Adipose tissue (tissue), 3 donors: Measurements from ENCODE around the gene MX1. TPM values are rescaled to one million over a fixed set of nuclear protein-coding genes. Genes with fewer than 3 reads are reported as not detected.
A peak's percentile ranks its signal among the peaks of the same experiment; 100 is the strongest.
"Not testable (repeated sequence)": the region's sequence is repeated elsewhere in the genome, so short reads cannot be mapped to it uniquely, and the experiment has no call there.

Experiments
- H3K27ac ChIP-seq: one replicate; pipeline ENCODE4 v1.5.1; 2013; ENCODE audit warnings: low read depth, low read length
- WGBS, 3 donors: extraction: QIAGEN DNeasy Blood & Tissue Kit; methylation state at CpG; one replicate each; pipeline ENCODE4 v1.1.7; 2013; 5-methylcytosine and 5-hydroxymethylcytosine counted together
- polyA plus RNA-seq, 3 donors: library from polyadenylated mRNA; stranded (reverse); fragments of 200-250 nt; gene quantifications; one replicate each; pipeline ENCODE4 v1.2.3, GENCODE V29; 2013
- donor health status: healthy with polysubstance abuse.
- donor health status: Bipolar disorder and iron deficiency.
- donor health status: healthy.

MX1 gene
- polyA plus RNA-seq, 3 donors, result 8.8 to 23.6 (median 12.3) TPM

GRCh38 chr21:41403966-41404365, 22.1 kb upstream of the MX1 start:
- WGBS, 3 donors, result 92 to 95% (median 94%) methylated on average over 10 of the region's 10 CpGs
- no peak overlapping the region for H3K27ac ChIP-seq

GRCh38 chr21:41405321-41405720, 20.7 kb upstream of the MX1 start:
- 95 to 98% (median 96%) methylated on average over 4 of the region's 4 CpGs for WGBS, 3 donors
- H3K27ac ChIP-seq, result no peak overlapping the region

- 57 to 85% (median 65%) methylated on average over 6 of the region's 6 CpGs for WGBS, 3 donors
- H3K27ac ChIP-seq, result no peak overlapping the region
Observed at GRCh38 chr21:41406340-41406739, 19.7 kb upstream of the MX1 start.

GRCh38 chr21:41407541-41408460, 18.2 kb upstream of the MX1 start:
- WGBS, 3 donors, result 93 to 96% (median 93%) methylated on average over 24 of the region's 24 CpGs

GRCh38 chr21:41410361-41410760, 15.7 kb upstream of the MX1 start:
- 68 to 85% (median 71%) methylated on average over 1 of the region's 1 CpG for WGBS, 3 donors
- no peak overlapping the region for H3K27ac ChIP-seq

More at GRCh38 chr21:41407541-41408460, 18.2 kb upstream of the MX1 start:
- no peak overlapping the region for H3K27ac ChIP-seq

GRCh38 chr21:41410767-41411448, 15.1 kb upstream of the MX1 start:
- WGBS, 3 donors, result 63 to 75% (median 64%) methylated on average over 5 of the region's 5 CpGs
- no peak overlapping the region for H3K27ac ChIP-seq

- WGBS, 3 donors, result 63 to 76% (median 67%) methylated on average over 5 of the region's 5 CpGs
- no peak overlapping the region for H3K27ac ChIP-seq
Observed at GRCh38 chr21:41411449-41412089, 14.5 kb upstream of the MX1 start.

GRCh38 chr21:41417505-41417904, 8.5 kb upstream of the MX1 start:
- not testable (repeated sequence) for H3K27ac ChIP-seq
- 86 to 92% (median 92%) methylated on average over 2 of the region's 2 CpGs for WGBS, 3 donors

GRCh38 chr21:41418393-41418792, 7.6 kb upstream of the MX1 start:
- no peak overlapping the region for H3K27ac ChIP-seq
- 94 to 96% (median 95%) methylated on average over 6 of the region's 6 CpGs for WGBS, 3 donors

GRCh38 chr21:41418956-41419680, 6.9 kb upstream of the MX1 start:
- H3K27ac ChIP-seq, result peak overlapping the region; percentile 5
- 92 to 94% (median 92%) methylated on average over 11 of the region's 11 CpGs for WGBS, 3 donors

GRCh38 chr21:41419921-41420862, 5.8 kb upstream of the MX1 start:
- 3 to 5% (median 5%) methylated on average over 54 of the region's 54 CpGs for WGBS, 3 donors
- peak overlapping the region; percentile 72 for H3K27ac ChIP-seq

- not testable (repeated sequence) for H3K27ac ChIP-seq
Observed at GRCh38 chr21:41420998-41421397, 5.0 kb upstream of the MX1 start.

GRCh38 chr21:41422546-41423304, 3.3 kb upstream of the MX1 start:
- 95 to 98% (median 97%) methylated on average over 19 of the region's 19 CpGs for WGBS, 3 donors

More at GRCh38 chr21:41420998-41421397, 5.0 kb upstream of the MX1 start:
- 14 to 29% (median 26%) methylated on average over 6 of the region's 8 CpGs for WGBS, 3 donors

GRCh38 chr21:41423305-41423636, 2.8 kb upstream of the MX1 start:
- 78 to 92% (median 81%) methylated on average over 5 of the region's 5 CpGs for WGBS, 3 donors
- not testable (repeated sequence) for H3K27ac ChIP-seq

More at GRCh38 chr21:41422546-41423304, 3.3 kb upstream of the MX1 start:
- H3K27ac ChIP-seq, result no peak overlapping the region

- 48 to 54% (median 50%) methylated on average over 7 of the region's 7 CpGs for WGBS, 3 donors
- H3K27ac ChIP-seq, result no peak overlapping the region
Observed at GRCh38 chr21:41425588-41425953, 468 bp upstream of the MX1 start.

GRCh38 chr21:41426676-41427404, 801 bp downstream of the MX1 start:
- no peak overlapping the region for H3K27ac ChIP-seq
- WGBS, 3 donors, result 17 to 25% (median 23%) methylated on average over 38 to 41 of the region's 41 CpGs
